GM18502 (cell line): ENCODE results near the gene ATRNL1.
A peak's percentile ranks its signal among the peaks of the same experiment; 100 is the strongest.
"Not testable (repeated sequence)": the region's sequence is repeated elsewhere in the genome, so short reads cannot be mapped to it uniquely, and the experiment has no call there.

Source experiments
- ATAC-seq: cut with Tn5 transposase; IDR thresholded peaks from one replicate; pipeline ENCODE4 v1.9.1; 2021; ENCODE audit warnings: mild to moderate bottlenecking; ENCODE audit not compliant: unreplicated experiment, poor library complexity

The ATRNL1 gene

GRCh38 chr10:115082506-115082905 is 10.7 kb upstream of the ATRNL1 start:
- no peak for ATAC-seq

- ATAC-seq = no peak
These were observed 8.8 kb upstream of the ATRNL1 start for GRCh38 chr10:115084277-115084850.

- ATAC-seq = no peak
These were observed 2.0 kb upstream of the ATRNL1 start for GRCh38 chr10:115091161-115091560.

- ATAC-seq = peak; percentile 9
These were observed 959 bp upstream of the ATRNL1 start for GRCh38 chr10:115092258-115092554.

GRCh38 chr10:115092555-115093285 is 445 bp upstream of the ATRNL1 start:
- peak; percentile 87 for ATAC-seq

GRCh38 chr10:115093776-115094408 is 727 bp downstream of the ATRNL1 start:
- ATAC-seq = peak; percentile 50

- ATAC-seq = no peak
These were observed 1.4 kb downstream of the ATRNL1 start for GRCh38 chr10:115094416-115095140.

GRCh38 chr10:115095758-115096157 is 2.6 kb downstream of the ATRNL1 start:
- no peak for ATAC-seq

GRCh38 chr10:115103700-115104099 is 10.5 kb downstream of the ATRNL1 start:
- ATAC-seq = no peak

GRCh38 chr10:115105411-115105810 is 12.2 kb downstream of the ATRNL1 start:
- not testable (repeated sequence) for ATAC-seq

GRCh38 chr10:115107830-115108229 is 14.7 kb downstream of the ATRNL1 start:
- ATAC-seq = no peak

- no peak for ATAC-seq
These were observed 24.1 kb downstream of the ATRNL1 start for GRCh38 chr10:115117301-115117700.

GRCh38 chr10:115118346-115118745 is 25.2 kb downstream of the ATRNL1 start:
- peak; percentile 84 for ATAC-seq

GRCh38 chr10:115125505-115125904 is 32.3 kb downstream of the ATRNL1 start:
- no peak for ATAC-seq

- ATAC-seq = no peak
These were observed 36.6 kb downstream of the ATRNL1 start for GRCh38 chr10:115129752-115130151.

- ATAC-seq = no peak
These were observed 43.5 kb downstream of the ATRNL1 start for GRCh38 chr10:115136616-115137015.

- no peak for ATAC-seq
These were observed 48.1 kb downstream of the ATRNL1 start for GRCh38 chr10:115141254-115141653.

GRCh38 chr10:115157357-115157756 is 64.2 kb downstream of the ATRNL1 start:
- ATAC-seq = no peak

- no peak for ATAC-seq
These were observed 70.0 kb downstream of the ATRNL1 start for GRCh38 chr10:115163129-115163528.

GRCh38 chr10:115164220-115164619 is 71.1 kb downstream of the ATRNL1 start:
- no peak for ATAC-seq

GRCh38 chr10:115167751-115168150 is 74.6 kb downstream of the ATRNL1 start:
- no peak for ATAC-seq
